HepG2 (cell line): ENCODE measurements around the gene PANK3. TPM values are rescaled to one million over a fixed set of nuclear protein-coding genes. Genes with fewer than 3 reads are reported as not detected.

Experiments used
- ZBTB42 ChIP-seq: sonication (generic); formaldehyde crosslinking; IDR thresholded peaks from 2 replicates; pipeline ENCODE4 v1.5.0; 2020; ENCODE audit warnings: mild to moderate bottlenecking, missing genetic modification reagents
- ZFP36L1 ChIP-seq: sonication (generic); formaldehyde crosslinking; IDR thresholded peaks from 2 replicates; pipeline ENCODE4 v1.8.0; 2022; ENCODE audit warnings: mild to moderate bottlenecking, missing genetic modification reagents, moderate library complexity
- polyA plus RNA-seq, 8 experiments: library from polyadenylated mRNA; depleted of rRNA in 3 of 8; stranded (reverse) in 7 of 8; unstranded in 1 of 8; fragments of >200 nt; fragmentation: Illumina TruSeq in 4 of 8; extraction: Trizol in 4 of 8; gene quantifications; 2 replicates each; pipeline versions ENCODE4 v1.2.1 to v1.2.3, GENCODE V29; 2011 to 2016; ENCODE audit warnings: low read depth in 4 of 8, missing spikeins in 1 of 8, mixed read lengths in 1 of 8; ENCODE audit not compliant: insufficient read depth in 1 of 8
- total RNA-seq, 5 experiments: library from RNA; depleted of rRNA; stranded (reverse); fragments of >200 nt; fragmentation: Illumina TruSeq; extraction: Trizol; gene quantifications; 2 replicates each; pipeline ENCODE4 v1.2.3, GENCODE V29; 2016; ENCODE audit warnings: low read depth in 1 of 5
- TF ChIP-seq, protein P1 (sequence below): sonication (generic); formaldehyde crosslinking; IDR thresholded peaks from 2 replicates; pipeline ENCODE4 v1.5.0; 2020; ENCODE audit warnings: mild to moderate bottlenecking, missing genetic modification reagents, borderline replicate concordance

Gene PANK3
- total and polyA plus RNA-seq, 2 of the 13 experiments (the other 11 are each of a cell fraction or from before 2014, with no cell fraction given), result 26.9 to 69.5 TPM

- TF ChIP-seq ZBTB42, result no peak
- no peak for TF ChIP-seq ZFP36L1 (CRISPR knock-in tag)
- TF ChIP-seq, protein P1, sequence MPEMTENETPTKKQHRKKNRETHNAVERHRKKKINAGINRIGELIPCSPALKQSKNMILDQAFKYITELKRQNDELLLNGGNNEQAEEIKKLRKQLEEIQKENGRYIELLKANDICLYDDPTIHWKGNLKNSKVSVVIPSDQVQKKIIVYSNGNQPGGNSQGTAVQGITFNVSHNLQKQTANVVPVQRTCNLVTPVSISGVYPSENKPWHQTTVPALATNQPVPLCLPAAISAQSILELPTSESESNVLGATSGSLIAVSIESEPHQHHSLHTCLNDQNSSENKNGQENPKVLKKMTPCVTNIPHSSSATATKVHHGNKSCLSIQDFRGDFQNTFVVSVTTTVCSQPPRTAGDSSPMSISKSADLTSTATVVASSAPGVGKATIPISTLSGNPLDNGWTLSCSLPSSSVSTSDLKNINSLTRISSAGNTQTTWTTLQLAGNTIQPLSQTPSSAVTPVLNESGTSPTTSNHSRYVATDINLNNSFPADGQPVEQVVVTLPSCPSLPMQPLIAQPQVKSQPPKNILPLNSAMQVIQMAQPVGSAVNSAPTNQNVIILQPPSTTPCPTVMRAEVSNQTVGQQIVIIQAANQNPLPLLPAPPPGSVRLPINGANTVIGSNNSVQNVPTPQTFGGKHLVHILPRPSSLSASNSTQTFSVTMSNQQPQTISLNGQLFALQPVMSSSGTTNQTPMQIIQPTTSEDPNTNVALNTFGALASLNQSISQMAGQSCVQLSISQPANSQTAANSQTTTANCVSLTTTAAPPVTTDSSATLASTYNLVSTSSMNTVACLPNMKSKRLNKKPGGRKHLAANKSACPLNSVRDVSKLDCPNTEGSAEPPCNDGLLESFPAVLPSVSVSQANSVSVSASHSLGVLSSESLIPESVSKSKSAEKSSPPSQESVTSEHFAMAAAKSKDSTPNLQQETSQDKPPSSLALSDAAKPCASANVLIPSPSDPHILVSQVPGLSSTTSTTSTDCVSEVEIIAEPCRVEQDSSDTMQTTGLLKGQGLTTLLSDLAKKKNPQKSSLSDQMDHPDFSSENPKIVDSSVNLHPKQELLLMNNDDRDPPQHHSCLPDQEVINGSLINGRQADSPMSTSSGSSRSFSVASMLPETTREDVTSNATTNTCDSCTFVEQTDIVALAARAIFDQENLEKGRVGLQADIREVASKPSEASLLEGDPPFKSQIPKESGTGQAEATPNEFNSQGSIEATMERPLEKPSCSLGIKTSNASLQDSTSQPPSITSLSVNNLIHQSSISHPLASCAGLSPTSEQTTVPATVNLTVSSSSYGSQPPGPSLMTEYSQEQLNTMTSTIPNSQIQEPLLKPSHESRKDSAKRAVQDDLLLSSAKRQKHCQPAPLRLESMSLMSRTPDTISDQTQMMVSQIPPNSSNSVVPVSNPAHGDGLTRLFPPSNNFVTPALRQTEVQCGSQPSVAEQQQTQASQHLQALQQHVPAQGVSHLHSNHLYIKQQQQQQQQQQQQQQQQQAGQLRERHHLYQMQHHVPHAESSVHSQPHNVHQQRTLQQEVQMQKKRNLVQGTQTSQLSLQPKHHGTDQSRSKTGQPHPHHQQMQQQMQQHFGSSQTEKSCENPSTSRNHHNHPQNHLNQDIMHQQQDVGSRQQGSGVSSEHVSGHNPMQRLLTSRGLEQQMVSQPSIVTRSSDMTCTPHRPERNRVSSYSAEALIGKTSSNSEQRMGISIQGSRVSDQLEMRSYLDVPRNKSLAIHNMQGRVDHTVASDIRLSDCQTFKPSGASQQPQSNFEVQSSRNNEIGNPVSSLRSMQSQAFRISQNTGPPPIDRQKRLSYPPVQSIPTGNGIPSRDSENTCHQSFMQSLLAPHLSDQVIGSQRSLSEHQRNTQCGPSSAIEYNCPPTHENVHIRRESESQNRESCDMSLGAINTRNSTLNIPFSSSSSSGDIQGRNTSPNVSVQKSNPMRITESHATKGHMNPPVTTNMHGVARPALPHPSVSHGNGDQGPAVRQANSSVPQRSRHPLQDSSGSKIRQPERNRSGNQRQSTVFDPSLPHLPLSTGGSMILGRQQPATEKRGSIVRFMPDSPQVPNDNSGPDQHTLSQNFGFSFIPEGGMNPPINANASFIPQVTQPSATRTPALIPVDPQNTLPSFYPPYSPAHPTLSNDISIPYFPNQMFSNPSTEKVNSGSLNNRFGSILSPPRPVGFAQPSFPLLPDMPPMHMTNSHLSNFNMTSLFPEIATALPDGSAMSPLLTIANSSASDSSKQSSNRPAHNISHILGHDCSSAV (CRISPR knock-in tag), result no peak
- TF ChIP-seq, all 625 proteins: peak for 5
These were observed 1.0 kb upstream of the PANK3 start (continued) for GRCh38 chr5:168580227-168580508.
